ENCODE measurements around the gene ARID3A. TPM values are rescaled to one million over a fixed set of nuclear protein-coding genes. Genes with fewer than 3 reads are reported as not detected.

Gene ARID3A
- total RNA-seq, 1 experiment from 2014 or later: 116 TPM

GRCh38 chr19:996051-996838 is 70.4 kb downstream of the ARID3A start (continued):
- TF ChIP-seq IRF1 (CRISPR knock-in tag; IDR thresholded peaks at IDR 0.05) (no peak), FOXK1 (CRISPR knock-in tag; IDR thresholded peaks at IDR 0.05) (no peak; the same call in 1 of the 2 replicates), EMX1 (CRISPR knock-in tag; IDR thresholded peaks at IDR 0.05) (no peak), ZSCAN18 (CRISPR knock-in tag; IDR thresholded peaks at IDR 0.05) (no peak), MXD4 (CRISPR knock-in tag; IDR thresholded peaks at IDR 0.05; ENCODE audit: borderline replicate concordance) (no peak), TCF7 (CRISPR knock-in tag; IDR thresholded peaks at IDR 0.05; ENCODE audit: low read depth) (no peak), SMAD4 (CRISPR knock-in tag; IDR thresholded peaks at IDR 0.05) (no peak), KAT7 (CRISPR knock-in tag; IDR thresholded peaks at IDR 0.05; ENCODE audit: borderline replicate concordance) (no peak), IRF2 (CRISPR knock-in tag; IDR thresholded peaks at IDR 0.05; ENCODE audit: borderline replicate concordance, low read depth) (no peak), ZNF416 (CRISPR knock-in tag; IDR thresholded peaks at IDR 0.05) (peak; percentile 53; the same call in 1 of the 2 replicates), ZNF263 (CRISPR knock-in tag; IDR thresholded peaks at IDR 0.05; ENCODE audit: low read depth) (no peak), ZNF512 (CRISPR knock-in tag; IDR thresholded peaks at IDR 0.05; ENCODE audit: borderline replicate concordance) (no peak), ZNF121 (CRISPR knock-in tag; IDR thresholded peaks at IDR 0.05) (no peak), ZNF532 (CRISPR knock-in tag; IDR thresholded peaks at IDR 0.05; ENCODE audit: borderline replicate concordance) (no peak)
- TF ChIP-seq, protein P1, sequence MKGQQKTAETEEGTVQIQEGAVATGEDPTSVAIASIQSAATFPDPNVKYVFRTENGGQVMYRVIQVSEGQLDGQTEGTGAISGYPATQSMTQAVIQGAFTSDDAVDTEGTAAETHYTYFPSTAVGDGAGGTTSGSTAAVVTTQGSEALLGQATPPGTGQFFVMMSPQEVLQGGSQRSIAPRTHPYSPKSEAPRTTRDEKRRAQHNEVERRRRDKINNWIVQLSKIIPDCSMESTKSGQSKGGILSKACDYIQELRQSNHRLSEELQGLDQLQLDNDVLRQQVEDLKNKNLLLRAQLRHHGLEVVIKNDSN (CRISPR knock-in tag; IDR thresholded peaks at IDR 0.05): no peak
- TF ChIP-seq, protein P2, sequence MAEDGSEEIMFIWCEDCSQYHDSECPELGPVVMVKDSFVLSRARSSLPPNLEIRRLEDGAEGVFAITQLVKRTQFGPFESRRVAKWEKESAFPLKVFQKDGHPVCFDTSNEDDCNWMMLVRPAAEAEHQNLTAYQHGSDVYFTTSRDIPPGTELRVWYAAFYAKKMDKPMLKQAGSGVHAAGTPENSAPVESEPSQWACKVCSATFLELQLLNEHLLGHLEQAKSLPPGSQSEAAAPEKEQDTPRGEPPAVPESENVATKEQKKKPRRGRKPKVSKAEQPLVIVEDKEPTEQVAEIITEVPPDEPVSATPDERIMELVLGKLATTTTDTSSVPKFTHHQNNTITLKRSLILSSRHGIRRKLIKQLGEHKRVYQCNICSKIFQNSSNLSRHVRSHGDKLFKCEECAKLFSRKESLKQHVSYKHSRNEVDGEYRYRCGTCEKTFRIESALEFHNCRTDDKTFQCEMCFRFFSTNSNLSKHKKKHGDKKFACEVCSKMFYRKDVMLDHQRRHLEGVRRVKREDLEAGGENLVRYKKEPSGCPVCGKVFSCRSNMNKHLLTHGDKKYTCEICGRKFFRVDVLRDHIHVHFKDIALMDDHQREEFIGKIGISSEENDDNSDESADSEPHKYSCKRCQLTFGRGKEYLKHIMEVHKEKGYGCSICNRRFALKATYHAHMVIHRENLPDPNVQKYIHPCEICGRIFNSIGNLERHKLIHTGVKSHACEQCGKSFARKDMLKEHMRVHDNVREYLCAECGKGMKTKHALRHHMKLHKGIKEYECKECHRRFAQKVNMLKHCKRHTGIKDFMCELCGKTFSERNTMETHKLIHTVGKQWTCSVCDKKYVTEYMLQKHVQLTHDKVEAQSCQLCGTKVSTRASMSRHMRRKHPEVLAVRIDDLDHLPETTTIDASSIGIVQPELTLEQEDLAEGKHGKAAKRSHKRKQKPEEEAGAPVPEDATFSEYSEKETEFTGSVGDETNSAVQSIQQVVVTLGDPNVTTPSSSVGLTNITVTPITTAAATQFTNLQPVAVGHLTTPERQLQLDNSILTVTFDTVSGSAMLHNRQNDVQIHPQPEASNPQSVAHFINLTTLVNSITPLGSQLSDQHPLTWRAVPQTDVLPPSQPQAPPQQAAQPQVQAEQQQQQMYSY (CRISPR knock-in tag; IDR thresholded peaks at IDR 0.05): no peak
- TF ChIP-seq, protein P3, sequence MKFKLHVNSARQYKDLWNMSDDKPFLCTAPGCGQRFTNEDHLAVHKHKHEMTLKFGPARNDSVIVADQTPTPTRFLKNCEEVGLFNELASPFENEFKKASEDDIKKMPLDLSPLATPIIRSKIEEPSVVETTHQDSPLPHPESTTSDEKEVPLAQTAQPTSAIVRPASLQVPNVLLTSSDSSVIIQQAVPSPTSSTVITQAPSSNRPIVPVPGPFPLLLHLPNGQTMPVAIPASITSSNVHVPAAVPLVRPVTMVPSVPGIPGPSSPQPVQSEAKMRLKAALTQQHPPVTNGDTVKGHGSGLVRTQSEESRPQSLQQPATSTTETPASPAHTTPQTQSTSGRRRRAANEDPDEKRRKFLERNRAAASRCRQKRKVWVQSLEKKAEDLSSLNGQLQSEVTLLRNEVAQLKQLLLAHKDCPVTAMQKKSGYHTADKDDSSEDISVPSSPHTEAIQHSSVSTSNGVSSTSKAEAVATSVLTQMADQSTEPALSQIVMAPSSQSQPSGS (CRISPR knock-in tag; IDR thresholded peaks at IDR 0.05; ENCODE audit: borderline replicate concordance, low read depth): no peak
- TF ChIP-seq, protein P4, sequence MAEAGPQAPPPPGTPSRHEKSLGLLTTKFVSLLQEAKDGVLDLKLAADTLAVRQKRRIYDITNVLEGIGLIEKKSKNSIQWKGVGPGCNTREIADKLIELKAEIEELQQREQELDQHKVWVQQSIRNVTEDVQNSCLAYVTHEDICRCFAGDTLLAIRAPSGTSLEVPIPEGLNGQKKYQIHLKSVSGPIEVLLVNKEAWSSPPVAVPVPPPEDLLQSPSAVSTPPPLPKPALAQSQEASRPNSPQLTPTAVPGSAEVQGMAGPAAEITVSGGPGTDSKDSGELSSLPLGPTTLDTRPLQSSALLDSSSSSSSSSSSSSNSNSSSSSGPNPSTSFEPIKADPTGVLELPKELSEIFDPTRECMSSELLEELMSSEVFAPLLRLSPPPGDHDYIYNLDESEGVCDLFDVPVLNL (CRISPR knock-in tag; IDR thresholded peaks at IDR 0.05; ENCODE audit: borderline replicate concordance, low read depth): no peak
- TF ChIP-seq, protein P5, sequence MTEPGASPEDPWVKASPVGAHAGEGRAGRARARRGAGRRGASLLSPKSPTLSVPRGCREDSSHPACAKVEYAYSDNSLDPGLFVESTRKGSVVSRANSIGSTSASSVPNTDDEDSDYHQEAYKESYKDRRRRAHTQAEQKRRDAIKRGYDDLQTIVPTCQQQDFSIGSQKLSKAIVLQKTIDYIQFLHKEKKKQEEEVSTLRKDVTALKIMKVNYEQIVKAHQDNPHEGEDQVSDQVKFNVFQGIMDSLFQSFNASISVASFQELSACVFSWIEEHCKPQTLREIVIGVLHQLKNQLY (CRISPR knock-in tag; IDR thresholded peaks at IDR 0.05): no peak
- TF ChIP-seq, protein P6, sequence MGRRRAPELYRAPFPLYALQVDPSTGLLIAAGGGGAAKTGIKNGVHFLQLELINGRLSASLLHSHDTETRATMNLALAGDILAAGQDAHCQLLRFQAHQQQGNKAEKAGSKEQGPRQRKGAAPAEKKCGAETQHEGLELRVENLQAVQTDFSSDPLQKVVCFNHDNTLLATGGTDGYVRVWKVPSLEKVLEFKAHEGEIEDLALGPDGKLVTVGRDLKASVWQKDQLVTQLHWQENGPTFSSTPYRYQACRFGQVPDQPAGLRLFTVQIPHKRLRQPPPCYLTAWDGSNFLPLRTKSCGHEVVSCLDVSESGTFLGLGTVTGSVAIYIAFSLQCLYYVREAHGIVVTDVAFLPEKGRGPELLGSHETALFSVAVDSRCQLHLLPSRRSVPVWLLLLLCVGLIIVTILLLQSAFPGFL (CRISPR knock-in tag; IDR thresholded peaks at IDR 0.05; ENCODE audit: borderline replicate concordance): no peak

All from WTC11 (cell line).